Stimulated activated CD8-positive, alpha-beta memory T cell treated with anti-CD3 and anti-CD28 coated beads, Interleukin-7, amount 100 ng/mL, for 24 hours (primary cell): ENCODE data around the gene FRMD5.

Experiments
- DNase-seq: peaks from one replicate; pipeline ENCODE4 v3.0.0-alpha.2; 2020; ENCODE audit warnings: low read depth

FRMD5 gene

DNA sequence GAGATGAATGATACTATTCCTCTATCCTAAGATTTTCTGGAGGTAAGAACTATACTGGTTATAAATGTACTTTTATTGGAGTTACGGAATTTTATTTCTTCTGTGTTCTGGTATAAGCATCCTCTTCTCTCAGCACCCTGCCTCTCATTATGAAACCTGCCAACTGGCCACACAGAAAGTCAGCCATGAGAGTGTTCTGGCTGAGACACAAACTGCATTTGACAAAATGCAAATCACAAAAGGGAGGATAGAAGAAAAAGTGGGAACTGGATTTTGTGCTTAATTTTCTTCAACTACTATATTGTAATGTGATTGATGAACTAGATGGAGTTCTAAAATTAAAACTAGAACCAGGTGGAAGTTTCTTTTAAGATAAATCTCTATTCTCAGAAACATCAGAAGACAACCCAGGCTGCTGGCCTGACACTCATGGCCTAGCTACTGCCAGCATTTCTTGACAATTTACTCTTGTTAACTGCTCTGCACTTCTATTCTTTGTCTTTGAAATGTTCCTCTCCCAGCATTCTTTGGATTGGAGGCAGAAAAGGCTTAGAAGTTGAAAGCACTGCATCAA is 225.2 kb downstream of the FRMD5 start:
- no peak for DNase-seq

DNA sequence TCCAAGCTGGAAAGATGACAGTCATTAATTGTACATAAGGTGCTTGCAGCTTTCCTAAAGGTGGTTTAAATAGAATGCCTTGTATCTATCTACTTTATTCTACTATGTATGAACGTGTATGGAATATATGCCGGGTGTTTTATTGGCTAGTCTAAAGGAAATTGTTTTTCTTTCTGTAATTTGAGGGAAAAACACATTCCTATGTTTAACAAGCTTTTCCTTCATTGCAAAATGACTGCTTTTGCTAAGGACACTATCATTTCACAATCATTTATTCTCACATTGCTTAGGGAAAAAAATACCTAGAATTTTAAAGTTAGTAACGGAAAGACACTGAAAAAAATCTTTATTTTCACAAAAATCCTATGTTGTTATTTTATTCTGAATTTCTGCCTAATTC is 226.5 kb downstream of the FRMD5 start:
- no peak for DNase-seq

DNA sequence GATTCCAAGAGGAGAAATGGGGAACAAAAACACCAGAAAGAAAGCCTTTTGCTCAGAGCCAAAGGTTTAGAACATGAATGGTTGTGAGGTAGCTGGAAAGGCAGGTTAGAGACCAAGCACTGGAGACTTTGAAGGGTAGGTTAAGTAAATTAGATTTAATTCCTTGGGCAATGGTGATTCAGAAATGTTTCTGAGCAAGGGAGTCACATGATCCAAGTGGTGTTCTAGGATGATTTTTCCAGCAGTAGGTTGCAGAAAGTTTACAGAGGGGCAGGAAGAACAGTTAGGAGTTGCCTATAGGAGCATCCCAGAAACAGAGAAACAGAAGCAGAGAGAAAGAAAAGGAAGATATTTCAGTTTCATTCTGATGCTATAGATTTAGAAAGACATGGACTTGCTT is 228.4 kb downstream of the FRMD5 start:
- DNase-seq: no peak

GRCh38 chr15:43958861-43959330 is 236.2 kb downstream of the FRMD5 start:
- DNase-seq: no peak

- DNase-seq: no peak
Observed at GRCh38 chr15:43957724-43958123, 237.3 kb downstream of the FRMD5 start.

- no peak for DNase-seq
Observed at GRCh38 chr15:43955140-43955539, 239.9 kb downstream of the FRMD5 start.

GRCh38 chr15:43954181-43954621 is 240.9 kb downstream of the FRMD5 start:
- no peak for DNase-seq

DNA sequence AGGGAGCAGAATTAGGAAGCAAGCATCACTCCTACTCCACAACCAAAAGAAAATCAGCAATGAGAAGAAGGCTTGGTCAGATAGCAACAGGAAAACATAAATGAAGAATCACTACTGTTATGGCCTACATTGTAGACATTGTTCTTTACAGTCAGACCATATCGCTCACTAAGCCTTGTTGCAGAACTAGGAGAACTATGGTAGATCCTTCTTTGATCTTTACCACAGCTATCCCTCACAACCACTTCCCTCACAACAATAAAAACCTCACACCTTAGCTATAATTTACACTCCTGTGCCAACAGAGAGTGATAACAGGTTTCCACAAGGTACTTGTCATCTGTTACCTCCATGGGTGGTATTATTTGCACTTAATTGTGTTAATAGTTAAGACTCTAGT is 241.7 kb downstream of the FRMD5 start:
- no peak for DNase-seq

DNA sequence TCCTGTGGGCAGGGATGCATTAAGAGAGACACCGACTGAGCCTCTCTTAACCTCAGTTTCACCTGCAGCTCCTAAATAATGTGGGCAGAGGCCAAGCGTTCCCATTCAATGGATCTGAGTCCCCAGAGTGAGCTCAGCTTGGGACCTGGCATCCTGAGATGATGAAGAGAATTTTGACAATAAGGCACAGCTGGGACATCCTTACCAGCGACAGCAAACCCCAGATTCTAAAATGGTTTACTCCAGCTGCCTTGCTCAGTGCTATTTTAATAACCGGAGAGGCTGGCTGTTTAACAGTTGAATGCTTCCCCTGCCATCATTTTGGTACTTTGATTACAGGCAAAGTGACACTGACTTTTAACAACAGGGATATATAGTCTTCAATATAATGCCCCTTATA is 244.5 kb downstream of the FRMD5 start:
- no peak for DNase-seq

- DNase-seq: no peak
Observed at GRCh38 chr15:43948691-43949325, 246.3 kb downstream of the FRMD5 start.

GRCh38 chr15:43943511-43943910 is 251.6 kb downstream of the FRMD5 start:
- DNase-seq: no peak

GRCh38 chr15:43942194-43942593 is 252.9 kb downstream of the FRMD5 start:
- no peak for DNase-seq

- no peak for DNase-seq
Observed at GRCh38 chr15:43941555-43941954, 253.5 kb downstream of the FRMD5 start.

GRCh38 chr15:43941071-43941470 is 254.0 kb downstream of the FRMD5 start:
- no peak for DNase-seq

DNA sequence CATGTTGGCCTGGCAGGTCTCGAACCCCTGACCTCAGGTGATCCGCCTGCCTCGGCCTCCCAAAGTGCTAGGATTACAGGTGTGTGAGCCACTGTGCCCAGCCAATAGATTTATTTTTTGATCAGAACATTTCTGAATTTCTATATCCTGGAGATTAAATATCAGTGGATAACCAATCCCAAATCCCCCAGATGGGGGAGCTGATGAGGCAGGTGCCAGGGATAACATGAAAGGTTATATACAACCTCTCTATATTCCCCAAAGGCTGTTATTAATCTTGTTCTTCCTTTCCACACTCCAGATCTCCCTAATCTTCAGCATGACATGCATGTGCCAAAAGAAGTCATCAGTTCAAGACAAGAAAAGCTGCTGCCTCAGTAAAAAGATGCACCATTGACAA is 256.0 kb downstream of the FRMD5 start:
- DNase-seq: no peak

- no peak for DNase-seq
Observed at GRCh38 chr15:43934480-43934879, 260.6 kb downstream of the FRMD5 start.

- DNase-seq: no peak
Observed at GRCh38 chr15:43932907-43933306, 262.2 kb downstream of the FRMD5 start.

DNA sequence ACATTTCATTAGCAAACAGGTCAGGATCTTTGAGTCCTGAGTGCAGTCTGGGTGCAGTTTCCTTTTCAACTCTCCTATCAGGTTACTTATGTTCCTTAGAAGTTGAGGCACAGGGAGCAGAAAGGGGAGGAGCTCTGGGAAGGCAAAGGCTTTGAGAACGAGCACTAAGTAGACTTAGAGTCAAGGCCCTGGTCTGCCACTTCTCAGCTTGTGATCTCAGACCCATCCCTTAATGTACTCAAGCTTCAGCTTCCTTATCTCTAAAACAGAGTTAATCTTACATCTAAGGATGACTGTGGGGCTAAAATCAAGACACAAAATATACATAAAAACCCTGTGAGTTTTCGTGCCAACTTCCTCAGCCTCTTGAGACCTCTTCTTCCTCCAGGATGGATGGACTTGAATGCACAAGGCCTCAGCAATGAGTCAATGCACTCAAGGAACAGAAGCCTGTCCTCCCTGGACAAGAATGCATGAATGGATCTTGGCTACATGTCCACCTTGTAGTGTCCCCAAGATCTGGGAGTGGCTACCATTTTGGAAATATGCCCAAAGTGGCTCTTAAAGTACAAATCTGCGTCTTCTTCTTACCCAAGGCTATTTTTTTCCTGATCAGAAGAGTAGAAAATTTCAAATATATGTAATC is 263.2 kb downstream of the FRMD5 start:
- no peak for DNase-seq

DNA sequence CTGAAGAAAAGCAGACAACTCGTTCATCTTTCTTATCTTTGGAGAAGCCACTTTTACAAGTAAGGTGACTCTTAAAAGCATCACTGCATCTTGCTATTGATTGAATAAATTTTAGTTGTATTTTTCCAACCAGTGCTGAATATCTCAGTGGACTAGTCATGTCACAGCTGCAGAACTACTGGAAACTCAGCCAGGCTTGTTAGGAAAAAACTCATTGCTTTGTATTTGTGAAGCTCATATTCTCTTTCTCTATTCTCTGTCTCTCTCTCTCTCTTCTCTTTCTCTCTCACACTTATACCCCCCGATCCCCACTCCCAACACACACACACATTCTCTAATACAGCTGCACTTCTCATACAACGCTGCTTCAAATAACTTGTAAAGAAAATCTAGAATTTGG is 264.0 kb downstream of the FRMD5 start:
- DNase-seq: no peak

DNA sequence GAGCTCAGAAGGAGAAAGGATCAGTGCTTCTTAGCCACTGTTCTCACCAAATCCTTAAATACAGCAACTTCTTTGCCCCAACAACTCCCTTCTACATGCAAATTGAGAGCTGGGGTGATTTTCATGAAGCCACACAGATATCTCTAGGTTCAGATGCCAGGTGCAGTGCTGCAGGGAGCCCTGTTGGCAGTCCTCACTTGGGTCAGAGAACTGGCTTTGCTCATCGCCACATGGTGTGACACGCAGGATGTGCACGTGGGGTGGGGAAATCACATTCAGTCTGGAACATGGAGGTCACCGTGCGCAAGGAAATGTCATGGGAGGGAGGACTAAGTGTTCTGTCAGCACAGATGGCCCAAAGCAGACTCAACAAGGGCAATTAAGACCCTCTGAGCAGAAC is 264.5 kb downstream of the FRMD5 start:
- no peak for DNase-seq

- DNase-seq: no peak
Observed at GRCh38 chr15:43930079-43930478, 265.0 kb downstream of the FRMD5 start.

GRCh38 chr15:43928152-43928551 is 266.9 kb downstream of the FRMD5 start:
- DNase-seq: no peak

DNA sequence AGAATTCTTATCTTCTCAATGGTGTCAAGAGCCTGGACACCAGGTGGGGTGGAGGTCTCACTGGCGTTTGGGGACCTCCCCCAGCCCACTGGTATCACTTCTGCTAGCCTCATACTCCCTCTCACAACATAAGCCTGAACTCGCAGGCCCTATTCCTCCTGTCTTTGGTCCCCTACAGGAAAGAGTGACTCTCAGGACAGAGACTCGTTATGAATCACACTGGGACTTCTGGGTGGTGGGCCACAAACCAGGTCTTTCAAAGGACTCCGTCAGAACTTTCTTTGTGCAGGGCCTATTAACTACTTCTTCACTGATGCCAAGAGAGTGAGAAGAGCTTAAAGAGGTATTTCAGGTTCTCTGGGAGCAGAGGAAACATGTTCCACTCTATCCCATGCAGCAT is 267.9 kb downstream of the FRMD5 start:
- no peak for DNase-seq

- no peak for DNase-seq
Observed at GRCh38 chr15:43923553-43923952, 271.5 kb downstream of the FRMD5 start.
